ENCODE measurements around the gene CRYM. TPM values are rescaled to one million over a fixed set of nuclear protein-coding genes. Genes with fewer than 3 reads are reported as not detected.

Gene CRYM
- total and polyA plus RNA-seq, 4 donors: 2.3 to 7.8 (median 7.0) TPM

- TF ChIP-seq GABPA (IDR thresholded peaks at IDR 0.05 in 1 of 2, conservative IDR thresholded peaks at IDR 0.05 in 1 of 2) (no peak), FOXA1 (IDR thresholded peaks at IDR 0.05) (no peak), REST (IDR thresholded peaks at IDR 0.05) (no peak), RXRA (IDR thresholded peaks at IDR 0.05) (no peak), NR2F2 (IDR thresholded peaks at IDR 0.05) (no peak), MAX (IDR thresholded peaks at IDR 0.05) (no peak), EGR1 (IDR thresholded peaks at IDR 0.05; ENCODE audit: low read depth in 2 of 2) (no peak), FOXA2 (IDR thresholded peaks at IDR 0.05) (no peak), HNF4A (conservative IDR thresholded peaks at IDR 0.05) (no peak), YY1 (IDR thresholded peaks at IDR 0.05) (no peak), ATF3 (IDR thresholded peaks at IDR 0.05) (no peak), JUND (IDR thresholded peaks at IDR 0.05) (no peak), RAD21 (IDR thresholded peaks at IDR 0.05) (no peak), ZBTB33 (IDR thresholded peaks at IDR 0.05) (no peak), CTCF (IDR thresholded peaks at IDR 0.05; ENCODE audit: low read depth, low read length, missing input control) (no peak), SP1 (IDR thresholded peaks at IDR 0.05) (no peak), HNF4G (IDR thresholded peaks at IDR 0.05) (no peak), TAF1 (conservative IDR thresholded peaks at IDR 0.05) (no peak)
- DNase-seq (ENCODE audit: low spot score): no peak
- H3K36me3 ChIP-seq (ENCODE audit: control insufficient read depth in 4 of 4, insufficient read depth in 3 of 4, low read depth in 1 of 4, low read length in 3 of 4): peaks cover 0 to 2% (median under 1%) of the 10 kb centered on the region in 4 donors
- no peak overlapping the region for H3K27ac ChIP-seq (ENCODE audit: low read depth in 1 of 2, low read length in 2 of 2)
- H3K9me3 ChIP-seq (ENCODE audit: control insufficient read depth in 4 of 4, low read length in 3 of 4): no peaks in the 10 kb centered on the region
- no peak overlapping the region for H3K9ac ChIP-seq (ENCODE audit: low read depth in 1 of 2, low read length in 2 of 2)
- no peak overlapping the region for H3K4me3 ChIP-seq (ENCODE audit: low read depth in 1 of 3, low read length in 3 of 3)
- 93% methylated on average over 4 of the region's 4 CpGs for WGBS
- H3K4me1 ChIP-seq (ENCODE audit: control insufficient read depth in 4 of 4, insufficient read depth in 4 of 4, low read length in 3 of 4): peaks cover 10 to 24% (median 20%) of the 10 kb centered on the region in 4 donors
- H3K27me3 ChIP-seq (ENCODE audit: control insufficient read depth in 4 of 4, insufficient read depth in 4 of 4, low read length in 3 of 4): no peaks in the 10 kb centered on the region
Measured at GRCh38 chr16:21257284-21257683, 20.8 kb downstream of the CRYM start.

Measured in liver (tissue), 9 donors.